ENCODE data around the gene C15orf40. TPM values are rescaled to one million over a fixed set of nuclear protein-coding genes. Genes with fewer than 3 reads are reported as not detected.
A peak's percentile ranks its signal among the peaks of the same experiment; 100 is the strongest.

C15orf40 gene
- total and polyA plus RNA-seq, 2 experiments from 2014 or later, result 12.2 to 29.1 TPM

DNA sequence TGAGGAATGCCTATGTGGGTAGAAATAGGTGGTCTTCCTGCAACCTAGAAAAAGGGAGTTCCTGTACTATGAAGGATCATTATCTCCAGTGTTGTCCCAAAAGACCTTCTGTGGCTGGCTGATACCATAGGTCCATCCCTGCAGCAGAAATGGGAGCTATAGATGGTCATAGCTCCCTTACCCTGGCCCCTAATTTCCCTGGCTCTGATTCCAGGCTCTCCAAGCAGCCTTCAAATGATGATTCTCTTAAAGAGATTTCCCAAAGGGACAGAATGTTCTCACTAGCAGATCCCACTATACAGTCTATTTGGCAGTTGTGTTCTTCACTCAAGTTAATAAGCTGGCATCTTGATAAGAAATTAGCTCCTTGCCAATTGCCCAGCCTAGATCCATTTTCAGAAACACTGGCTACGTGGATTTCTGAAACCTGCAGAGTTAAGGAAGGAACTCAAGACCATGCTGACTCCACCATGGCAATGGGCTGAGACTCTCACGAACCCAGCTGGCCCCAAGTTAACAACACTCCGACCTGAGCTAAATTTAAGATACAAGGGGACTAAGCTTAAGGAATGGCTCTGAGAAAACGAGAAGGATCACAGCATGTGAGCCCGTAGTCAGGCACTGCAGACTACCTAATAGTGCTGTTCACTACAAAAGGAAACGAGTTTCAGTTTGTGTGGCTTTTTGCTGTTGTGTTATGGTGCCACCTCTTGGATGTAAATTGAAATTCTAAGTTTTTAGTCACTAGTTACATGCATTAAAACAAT is 11.4 kb downstream of the C15orf40 start:
- no peaks in the 10 kb centered on the region for H3K9me2 ChIP-seq (replicated peaks; ENCODE audit: insufficient read depth)
- WGBS (ENCODE audit: low lambda C conversion rate, missing lambda C conversion rate), result 34% methylated on average over 6 of the region's 6 CpGs
- H4K20me1 ChIP-seq (ENCODE audit: insufficient read depth, poor library complexity, severe bottlenecking), result no peaks in the 10 kb centered on the region
- peak; percentile 55 for DNase-seq (ENCODE audit: low spot score)
- H3K36me3 ChIP-seq (replicated peaks; ENCODE audit: insufficient read depth, low read depth), result no peaks in the 10 kb centered on the region
- H3K27me3 ChIP-seq, result no peaks in the 10 kb centered on the region
- no peaks in the 10 kb centered on the region for H3K79me2 ChIP-seq
- H3K4me3 ChIP-seq, result no peak overlapping the region
- H3K9me3 ChIP-seq (ENCODE audit: low read depth), result no peaks in the 10 kb centered on the region
- H3K4me2 ChIP-seq, result peak overlapping the region; percentile 69
- no peaks in the 10 kb centered on the region for H3K4me1 ChIP-seq (ENCODE audit: insufficient read depth)
- H3K27ac ChIP-seq, result no peak overlapping the region
- H2AFZ ChIP-seq, result peak overlapping the region; percentile 5
- TF ChIP-seq, protein P1, sequence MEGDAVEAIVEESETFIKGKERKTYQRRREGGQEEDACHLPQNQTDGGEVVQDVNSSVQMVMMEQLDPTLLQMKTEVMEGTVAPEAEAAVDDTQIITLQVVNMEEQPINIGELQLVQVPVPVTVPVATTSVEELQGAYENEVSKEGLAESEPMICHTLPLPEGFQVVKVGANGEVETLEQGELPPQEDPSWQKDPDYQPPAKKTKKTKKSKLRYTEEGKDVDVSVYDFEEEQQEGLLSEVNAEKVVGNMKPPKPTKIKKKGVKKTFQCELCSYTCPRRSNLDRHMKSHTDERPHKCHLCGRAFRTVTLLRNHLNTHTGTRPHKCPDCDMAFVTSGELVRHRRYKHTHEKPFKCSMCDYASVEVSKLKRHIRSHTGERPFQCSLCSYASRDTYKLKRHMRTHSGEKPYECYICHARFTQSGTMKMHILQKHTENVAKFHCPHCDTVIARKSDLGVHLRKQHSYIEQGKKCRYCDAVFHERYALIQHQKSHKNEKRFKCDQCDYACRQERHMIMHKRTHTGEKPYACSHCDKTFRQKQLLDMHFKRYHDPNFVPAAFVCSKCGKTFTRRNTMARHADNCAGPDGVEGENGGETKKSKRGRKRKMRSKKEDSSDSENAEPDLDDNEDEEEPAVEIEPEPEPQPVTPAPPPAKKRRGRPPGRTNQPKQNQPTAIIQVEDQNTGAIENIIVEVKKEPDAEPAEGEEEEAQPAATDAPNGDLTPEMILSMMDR (IDR thresholded peaks at IDR 0.05; ENCODE audit: poor library complexity), result peak; percentile 61
- no peak for TF ChIP-seq EZH2 (IDR thresholded peaks at IDR 0.05; ENCODE audit: borderline replicate concordance)

DNA sequence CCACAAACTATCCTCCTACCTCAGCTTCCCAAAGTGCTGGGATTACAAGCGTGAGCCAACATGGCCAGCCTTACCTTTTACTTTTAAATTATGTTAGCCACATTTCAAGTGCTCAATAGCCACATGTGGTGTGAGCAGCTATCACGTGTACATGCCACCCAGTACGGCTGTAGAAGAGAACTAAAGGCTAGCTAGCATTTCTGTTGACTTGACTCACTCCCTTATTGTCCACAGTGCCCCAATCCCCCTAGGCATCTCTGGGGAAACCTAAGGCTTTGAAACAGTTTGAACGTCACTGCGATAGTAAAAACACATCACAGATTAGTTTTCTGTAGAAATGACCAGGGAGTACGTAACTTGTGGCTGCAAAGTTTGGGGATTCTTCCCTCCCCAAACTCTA is 12.0 kb downstream of the C15orf40 start:
- Histone ChIP-seq H2AFZ (no peak overlapping the region), H3K9me3 (ENCODE audit: low read depth) (no peaks in the 10 kb centered on the region), H3K4me1 (ENCODE audit: insufficient read depth) (no peaks in the 10 kb centered on the region), H3K27ac (no peak overlapping the region), H3K4me3 (no peak overlapping the region), H3K27me3 (no peaks in the 10 kb centered on the region), H4K20me1 (ENCODE audit: insufficient read depth, poor library complexity, severe bottlenecking) (no peaks in the 10 kb centered on the region), H3K9me2 (replicated peaks; ENCODE audit: insufficient read depth) (no peaks in the 10 kb centered on the region), H3K36me3 (replicated peaks; ENCODE audit: insufficient read depth, low read depth) (no peaks in the 10 kb centered on the region), H3K4me2 (no peak overlapping the region), H3K79me2 (no peaks in the 10 kb centered on the region)
- 93% methylated on average over 6 of the region's 6 CpGs for WGBS (ENCODE audit: low lambda C conversion rate, missing lambda C conversion rate)
- no peak for DNase-seq (ENCODE audit: low spot score)
- TF ChIP-seq EZH2phosphoT487 (IDR thresholded peaks at IDR 0.05; ENCODE audit: low read depth, severe bottlenecking, unreplicated experiment), result no peak
- TF ChIP-seq EZH2 (IDR thresholded peaks at IDR 0.05; ENCODE audit: borderline replicate concordance), result no peak
- TF ChIP-seq, protein P1 (IDR thresholded peaks at IDR 0.05; ENCODE audit: poor library complexity), result no peak

DNA sequence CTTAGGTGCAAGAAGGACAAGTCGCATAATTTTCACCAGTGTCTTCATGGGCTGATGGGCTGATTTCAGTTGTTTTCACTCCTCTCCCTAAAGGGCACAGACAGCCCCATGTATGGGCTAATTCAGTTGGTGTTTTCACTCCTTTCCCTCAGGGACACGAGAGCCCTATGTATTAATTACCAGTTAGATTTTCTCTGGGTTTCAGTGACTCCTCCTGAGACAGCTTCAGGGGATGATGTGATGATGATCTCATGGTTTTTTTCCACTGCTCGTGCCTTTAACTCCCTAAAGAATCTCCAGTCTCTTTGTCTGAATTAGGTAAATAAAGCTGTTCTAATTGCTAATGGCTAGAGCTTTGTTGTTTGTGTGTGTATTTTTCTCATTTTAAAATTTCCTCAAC is 15.5 kb downstream of the C15orf40 start:
- Histone ChIP-seq H3K4me2 (no peak overlapping the region), H3K4me3 (no peak overlapping the region), H3K27ac (no peak overlapping the region), H3K9me3 (ENCODE audit: low read depth) (no peaks in the 10 kb centered on the region), H3K9me2 (replicated peaks; ENCODE audit: insufficient read depth) (no peaks in the 10 kb centered on the region), H3K4me1 (ENCODE audit: insufficient read depth) (no peaks in the 10 kb centered on the region), H3K36me3 (replicated peaks; ENCODE audit: insufficient read depth, low read depth) (no peaks in the 10 kb centered on the region), H2AFZ (no peak overlapping the region), H3K27me3 (no peaks in the 10 kb centered on the region), H3K79me2 (no peaks in the 10 kb centered on the region), H4K20me1 (ENCODE audit: insufficient read depth, poor library complexity, severe bottlenecking) (no peaks in the 10 kb centered on the region)
- no peak for DNase-seq (ENCODE audit: low spot score)
- 53% methylated on average over 3 of the region's 3 CpGs for WGBS (ENCODE audit: low lambda C conversion rate, missing lambda C conversion rate)
- TF ChIP-seq, protein P1 (IDR thresholded peaks at IDR 0.05; ENCODE audit: poor library complexity), result no peak
- TF ChIP-seq EZH2phosphoT487 (IDR thresholded peaks at IDR 0.05; ENCODE audit: low read depth, severe bottlenecking, unreplicated experiment), result no peak
- no peak for TF ChIP-seq EZH2 (IDR thresholded peaks at IDR 0.05; ENCODE audit: borderline replicate concordance)
